Mammary epithelial cell (primary cell): ENCODE measurements around the gene SMAD2.

Experiments used
- CTCF ChIP-seq, 2 donors: IDR thresholded peaks in 1 of 2; conservative IDR thresholded peaks in 1 of 2; 2 replicates each; pipeline ENCODE4 v1.5.1; 2011 to 2012; ENCODE audit warnings: inconsistent platforms in 2 of 2, low read length in 2 of 2, mild to moderate bottlenecking in 2 of 2, control low read depth in 1 of 2, low read depth in 1 of 2; ENCODE audit not compliant: insufficient read depth in 1 of 2; ENCODE audit errors: extremely low read depth in 1 of 2
- EZH2 ChIP-seq: IDR thresholded peaks from 2 replicates; pipeline ENCODE4 v1.6.1; 2012; ENCODE audit warnings: low read length, inconsistent platforms, borderline replicate concordance

GRCh38 chr18:47842836-47843235, 87.6 kb downstream of the SMAD2 start:
- no peak for TF ChIP-seq CTCF (conservative IDR thresholded peaks at IDR 0.05 in 1 of 2, IDR thresholded peaks at IDR 0.05 in 1 of 2; ENCODE audit: extremely low read depth in 1 of 2, insufficient read depth in 1 of 2, low read depth in 1 of 2, low read length in 2 of 2)
- TF ChIP-seq EZH2: no peak
